Measurements from ENCODE around the gene PEAK1.

The PEAK1 gene

DNA sequence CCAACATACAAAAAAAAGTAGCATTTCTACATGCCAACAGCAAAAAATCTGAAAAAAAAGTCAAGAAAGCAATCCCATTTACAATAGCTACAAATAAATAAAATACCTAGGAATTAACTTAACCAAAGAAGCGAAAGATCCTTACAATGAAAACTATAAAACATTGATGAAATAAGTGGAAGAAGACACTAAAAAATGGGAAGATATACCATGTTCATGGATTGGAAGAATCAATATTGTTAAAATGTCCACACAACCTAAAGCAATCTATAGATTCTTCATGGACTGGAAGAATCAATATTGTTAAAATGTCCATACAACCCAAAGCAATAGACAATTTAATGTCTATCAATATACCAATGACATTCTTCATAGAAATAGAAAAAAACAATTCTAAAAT, 21.0 kb downstream of the PEAK1 start:
- no peak for DNase-seq (ENCODE audit: low read depth)

DNA sequence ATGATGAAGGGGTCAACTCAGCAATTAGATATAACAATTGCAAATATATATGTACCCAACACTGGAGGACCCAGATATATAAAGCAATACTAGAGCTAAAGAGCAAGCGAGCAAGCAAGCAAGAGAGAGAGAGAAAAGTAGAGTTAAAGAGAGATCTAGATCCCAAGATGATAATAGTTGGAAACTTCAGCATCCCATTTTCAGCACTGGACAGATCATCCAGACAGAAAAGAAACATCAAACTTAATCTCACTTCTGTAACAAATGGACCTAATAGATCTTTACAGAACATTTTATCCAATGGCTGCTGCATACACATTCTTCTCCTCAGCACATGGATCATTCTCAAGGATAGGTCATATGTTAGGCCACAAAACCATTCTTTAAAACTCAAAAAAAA, 23.2 kb downstream of the PEAK1 start:
- DNase-seq (ENCODE audit: low read depth), result no peak

DNA sequence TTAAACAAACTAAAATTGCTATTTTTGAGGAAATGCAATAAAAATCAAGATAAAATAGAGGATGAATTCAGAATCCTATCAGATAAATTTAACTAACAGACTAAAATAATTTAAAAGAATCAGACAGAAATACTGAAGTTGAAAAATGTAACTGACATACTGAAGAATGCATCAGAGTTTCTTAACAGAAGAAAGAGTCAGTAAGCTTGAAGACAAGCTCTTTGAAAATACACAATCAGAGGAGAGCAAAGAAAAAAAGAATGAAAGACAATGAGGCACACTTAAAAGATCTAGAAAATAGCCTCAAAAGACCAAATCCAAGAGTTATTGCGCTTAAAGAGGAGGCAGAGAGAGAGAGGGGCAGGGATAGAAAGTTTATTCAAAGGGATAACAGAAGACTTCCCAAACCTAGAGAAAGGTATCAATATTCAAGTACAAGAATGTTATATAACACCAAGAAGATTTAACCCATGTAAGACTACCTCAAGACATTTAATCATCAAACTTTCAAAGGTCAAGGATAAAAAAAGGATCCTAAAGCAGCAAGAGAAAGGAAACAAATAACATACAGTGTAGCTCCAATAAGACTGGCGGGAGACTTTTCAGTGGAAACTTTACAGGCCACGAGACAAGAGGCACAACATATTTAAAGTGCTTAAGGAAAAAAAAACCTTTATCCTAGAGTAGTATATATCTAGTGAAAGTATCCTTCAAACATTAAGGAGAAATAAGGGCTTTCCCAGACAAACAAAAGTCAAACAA, 24.7 kb downstream of the PEAK1 start:
- no peak for DNase-seq (ENCODE audit: low read depth)

DNA sequence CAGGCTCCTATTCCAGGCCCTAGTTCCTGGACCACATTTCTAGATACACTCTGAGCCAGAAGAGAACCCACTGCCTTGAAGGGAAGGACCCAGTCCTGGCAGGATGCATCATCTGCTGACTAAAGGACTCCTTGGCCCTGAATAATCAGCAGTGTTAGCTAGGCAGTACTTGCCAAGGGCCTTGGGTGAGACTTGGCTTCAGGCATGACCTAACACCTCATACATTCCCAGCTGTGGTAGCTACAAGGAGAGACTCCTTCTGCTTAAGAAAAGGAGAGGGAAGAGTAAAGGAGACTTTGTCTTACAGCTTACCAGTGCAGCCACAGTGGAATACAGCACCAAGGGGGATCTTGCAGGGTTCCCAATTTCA, 26.4 kb downstream of the PEAK1 start:
- DNase-seq (ENCODE audit: low read depth), result peak; percentile 19

DNA sequence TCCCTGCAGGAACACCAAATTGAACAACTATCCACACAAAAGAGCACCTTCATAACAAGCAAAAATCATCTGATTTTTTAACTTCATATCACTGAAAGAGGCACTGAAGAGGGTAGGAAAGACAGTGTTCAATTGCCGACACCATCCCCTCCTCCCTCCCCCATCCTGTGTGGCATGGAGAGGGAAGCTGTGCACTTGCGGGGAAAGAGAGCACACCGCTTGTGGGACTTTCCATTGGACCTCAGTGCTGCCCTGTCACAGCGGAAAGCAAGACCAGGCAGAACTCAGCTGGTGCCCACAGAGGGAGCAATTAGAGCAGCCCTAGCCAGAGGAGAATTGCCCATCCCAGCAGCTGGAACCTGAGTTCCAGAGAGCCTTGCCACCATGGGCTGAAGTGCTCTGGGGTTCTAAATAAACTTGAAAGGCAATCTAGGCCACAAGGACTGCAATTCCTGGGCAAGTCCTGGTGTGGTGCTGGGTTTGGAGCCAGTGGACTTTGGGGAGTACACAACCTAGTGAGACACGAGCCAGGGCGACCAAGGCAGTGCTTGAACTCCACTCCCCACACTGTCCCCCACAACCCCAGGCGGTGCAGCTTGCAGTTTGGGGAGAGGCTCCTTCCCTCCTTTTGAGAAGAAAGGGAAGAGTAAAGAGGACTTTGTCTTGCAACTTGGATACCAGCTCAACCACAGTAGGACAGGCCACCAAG, 27.0 kb downstream of the PEAK1 start:
- DNase-seq (ENCODE audit: low read depth), result no peak

DNA sequence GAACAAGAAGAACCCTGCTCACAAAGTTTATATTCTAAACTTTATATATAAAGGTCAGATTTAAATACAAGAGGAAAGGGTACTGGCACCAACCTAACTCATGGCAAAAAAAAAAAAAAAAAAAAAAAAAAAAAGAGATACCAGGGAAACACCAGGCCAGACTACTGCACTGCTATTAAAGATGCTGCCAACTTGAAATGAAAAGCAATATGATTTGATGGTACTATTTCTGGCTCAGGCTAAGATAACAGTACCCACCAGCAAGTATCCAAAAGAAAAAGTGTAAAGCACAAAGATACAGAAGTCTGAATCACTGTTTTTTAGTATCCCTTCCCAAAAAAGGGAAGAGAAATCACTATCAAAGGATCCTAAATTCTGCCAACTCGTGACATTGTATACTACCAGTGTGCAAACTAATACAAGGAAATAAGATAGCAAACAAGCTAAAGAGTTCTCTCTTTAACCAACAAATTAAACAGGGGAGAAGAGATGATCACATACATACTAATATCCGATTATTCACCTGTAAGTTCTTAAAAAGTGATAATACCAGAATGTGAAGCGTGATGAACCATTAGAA, 28.4 kb downstream of the PEAK1 start:
- DNase-seq (ENCODE audit: low read depth), result no peak

DNA sequence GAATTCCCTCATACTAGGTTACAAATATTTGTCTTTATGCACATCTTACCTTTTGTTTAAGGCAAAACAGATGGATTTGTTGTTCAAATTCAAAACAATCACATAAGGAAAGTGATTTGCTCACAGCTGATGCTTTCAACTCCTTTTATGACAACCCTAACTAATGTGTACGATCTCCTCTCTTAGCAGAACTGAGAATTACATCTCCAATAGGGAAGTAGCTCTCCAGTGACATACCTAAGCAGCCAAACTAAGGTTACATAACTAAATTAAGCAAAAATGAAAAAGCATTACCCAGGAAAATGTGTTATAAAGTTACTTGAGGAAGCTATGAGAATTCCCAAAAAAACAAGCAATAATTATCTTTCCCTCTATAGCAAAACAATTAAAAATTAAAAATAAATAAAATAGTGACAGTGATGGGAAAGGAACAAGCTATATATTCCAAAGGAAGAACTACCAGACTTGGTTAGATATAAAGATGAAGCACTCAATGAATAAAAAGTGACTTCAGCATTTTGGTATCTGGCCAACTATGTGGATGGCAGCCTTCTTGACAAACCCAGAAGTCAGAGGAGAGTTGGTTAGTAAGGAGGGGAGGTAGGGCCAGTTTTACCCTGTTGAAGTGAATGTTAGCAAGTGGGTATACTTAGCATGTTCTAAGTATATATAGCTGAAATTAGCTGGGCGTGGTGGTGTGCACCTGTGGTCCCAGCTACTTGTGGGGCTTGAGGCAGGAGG, 32.4 kb downstream of the PEAK1 start:
- DNase-seq (ENCODE audit: low read depth), result peak; percentile 5

DNA sequence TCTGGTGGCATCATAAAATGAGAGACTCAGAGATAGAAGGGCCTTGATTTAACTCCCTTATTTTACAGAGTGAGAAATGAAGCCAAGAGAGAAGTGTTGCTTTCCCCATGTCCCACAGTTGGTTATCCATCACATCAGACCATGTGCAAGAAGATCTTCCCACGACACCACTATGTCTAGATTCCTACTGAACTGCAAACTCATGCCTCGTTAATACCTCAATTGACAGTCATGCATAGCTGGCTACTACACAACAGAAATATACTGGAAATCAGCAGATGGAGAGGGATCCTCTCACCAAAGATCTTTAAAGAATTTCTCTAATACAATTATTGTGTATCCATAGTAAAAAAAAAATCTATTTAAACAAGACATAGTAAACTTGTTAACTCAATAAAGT, 33.3 kb downstream of the PEAK1 start:
- DNase-seq (ENCODE audit: low read depth), result no peak

DNA sequence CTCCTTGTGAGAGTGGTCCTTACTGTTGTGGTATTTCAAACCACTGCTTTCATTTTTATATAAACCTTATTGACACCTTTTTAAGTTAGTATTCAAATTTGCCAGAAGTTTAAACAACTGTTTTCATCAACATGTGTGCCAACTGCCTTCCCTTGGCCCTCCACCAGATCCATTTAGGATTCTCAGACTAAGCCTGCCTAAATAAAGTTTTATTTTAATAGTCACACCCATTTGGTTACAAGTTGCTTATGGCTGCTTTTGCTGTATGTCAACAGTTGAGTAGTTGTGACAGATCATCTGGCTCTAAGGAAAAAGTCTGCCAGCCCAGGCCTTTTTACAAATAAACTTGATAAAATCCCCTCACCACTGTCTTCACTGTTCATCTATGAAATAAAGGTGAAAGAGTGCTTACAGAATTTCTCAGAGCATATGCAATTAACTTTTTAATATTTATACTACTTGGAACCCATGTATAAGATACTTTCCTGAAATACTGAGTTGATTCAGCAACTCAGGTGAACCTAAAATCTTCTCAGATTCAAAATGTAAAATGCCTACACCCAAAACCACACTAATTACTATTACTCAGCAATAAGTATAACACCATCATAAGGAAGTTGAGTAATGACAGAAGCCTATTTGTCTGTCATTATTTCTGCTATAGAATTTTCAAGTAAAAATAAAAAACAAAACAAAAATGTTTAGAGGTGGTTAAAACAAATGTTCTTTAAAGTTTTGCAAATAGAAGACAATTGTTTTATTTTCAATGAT, 35.1 kb downstream of the PEAK1 start:
- no peak for DNase-seq (ENCODE audit: low read depth)

DNA sequence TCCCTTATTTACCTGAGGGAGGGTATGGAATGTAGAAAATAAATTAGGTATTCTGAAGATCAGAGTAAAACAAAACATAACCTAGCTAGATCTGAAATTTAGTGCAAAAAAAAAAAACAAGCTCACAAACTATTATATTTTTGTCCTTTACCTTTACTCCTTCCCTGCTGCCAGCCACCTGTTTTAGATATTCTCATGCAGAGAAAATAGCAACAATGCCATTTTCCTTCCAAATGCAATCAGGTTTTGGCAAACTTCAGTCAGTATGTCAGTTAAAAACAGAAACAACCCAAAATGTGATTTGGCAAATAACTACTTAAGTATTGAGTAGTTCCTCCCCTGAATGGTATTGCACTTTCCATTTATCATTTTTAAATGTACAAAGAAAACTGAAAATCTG, 35.8 kb downstream of the PEAK1 start:
- no peak for DNase-seq (ENCODE audit: low read depth)

DNA sequence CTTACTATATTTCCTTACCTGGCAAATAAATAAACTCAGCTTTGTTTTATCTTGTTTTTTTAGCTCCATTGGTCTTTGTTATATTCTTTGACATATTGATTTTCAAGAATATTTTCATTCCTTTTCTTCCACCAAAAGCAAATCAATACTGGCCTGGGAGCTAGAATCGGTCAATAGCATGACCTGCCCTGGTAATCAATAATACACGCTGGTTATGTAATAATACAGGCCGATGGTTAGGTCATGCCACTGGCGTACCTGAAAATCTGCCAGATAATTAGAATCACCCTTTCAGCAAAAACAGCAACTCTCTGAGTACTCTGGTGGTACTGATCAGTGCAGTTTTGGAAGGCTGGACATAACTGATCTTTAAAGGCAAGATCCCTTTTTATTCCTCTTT, 39.9 kb downstream of the PEAK1 start:
- DNase-seq (ENCODE audit: low read depth), result no peak

DNA sequence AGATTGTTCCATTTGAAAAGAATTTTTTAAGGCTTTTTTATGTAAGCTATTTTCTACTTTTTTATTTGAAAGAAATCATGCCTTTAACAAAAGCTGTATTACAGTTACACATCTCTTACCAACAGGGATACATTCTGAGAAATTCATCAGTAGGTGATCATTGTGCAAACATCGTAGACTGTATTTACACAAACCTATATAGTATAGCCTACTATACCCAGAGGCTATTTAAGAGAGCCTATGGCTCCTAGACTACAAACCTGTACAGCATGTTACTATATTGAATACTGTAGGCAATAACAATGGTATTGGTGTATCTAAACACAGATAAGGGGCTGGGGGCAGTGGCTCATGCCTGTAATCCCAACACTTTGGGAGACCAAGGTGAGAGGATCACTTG, 43.1 kb downstream of the PEAK1 start:
- no peak for DNase-seq (ENCODE audit: low read depth)

DNA sequence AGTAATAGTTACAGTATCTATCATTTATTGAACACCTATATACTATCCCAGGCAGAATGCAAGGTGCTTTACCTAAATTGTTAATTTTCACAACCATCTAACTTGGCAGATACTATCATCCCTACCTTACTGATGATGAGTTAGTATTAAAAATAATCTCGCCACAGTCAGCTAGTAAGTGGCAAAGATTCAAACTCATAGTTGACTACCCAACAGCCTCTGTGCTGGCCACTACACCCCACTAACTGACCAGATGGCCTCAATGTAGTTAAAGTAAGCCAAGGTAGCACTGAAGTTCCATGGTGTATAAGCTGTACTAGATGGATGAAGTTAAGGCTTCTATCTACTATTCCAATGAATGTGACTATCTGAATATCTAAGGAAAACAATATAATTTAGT, 44.8 kb downstream of the PEAK1 start:
- DNase-seq (ENCODE audit: low read depth), result no peak

DNA sequence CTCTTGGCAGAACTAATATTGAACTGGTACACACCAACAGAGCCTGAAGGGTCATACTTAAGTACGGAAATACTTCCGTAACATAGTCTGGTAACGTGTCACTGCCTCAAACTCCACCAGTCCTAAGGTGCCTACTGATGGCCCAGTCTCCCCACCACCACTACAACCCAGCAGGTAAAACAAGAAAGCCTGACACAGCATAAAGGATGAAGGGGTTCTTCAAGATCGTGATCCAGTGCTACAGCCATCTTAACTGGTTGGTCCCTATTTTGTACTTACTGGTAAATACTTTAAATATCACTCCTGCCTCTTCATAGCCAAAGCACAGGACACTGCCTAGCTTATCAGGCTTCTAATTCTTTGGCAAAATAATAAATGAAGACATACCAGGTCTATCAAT, 46.5 kb downstream of the PEAK1 start:
- no peak for DNase-seq (ENCODE audit: low read depth)

DNA sequence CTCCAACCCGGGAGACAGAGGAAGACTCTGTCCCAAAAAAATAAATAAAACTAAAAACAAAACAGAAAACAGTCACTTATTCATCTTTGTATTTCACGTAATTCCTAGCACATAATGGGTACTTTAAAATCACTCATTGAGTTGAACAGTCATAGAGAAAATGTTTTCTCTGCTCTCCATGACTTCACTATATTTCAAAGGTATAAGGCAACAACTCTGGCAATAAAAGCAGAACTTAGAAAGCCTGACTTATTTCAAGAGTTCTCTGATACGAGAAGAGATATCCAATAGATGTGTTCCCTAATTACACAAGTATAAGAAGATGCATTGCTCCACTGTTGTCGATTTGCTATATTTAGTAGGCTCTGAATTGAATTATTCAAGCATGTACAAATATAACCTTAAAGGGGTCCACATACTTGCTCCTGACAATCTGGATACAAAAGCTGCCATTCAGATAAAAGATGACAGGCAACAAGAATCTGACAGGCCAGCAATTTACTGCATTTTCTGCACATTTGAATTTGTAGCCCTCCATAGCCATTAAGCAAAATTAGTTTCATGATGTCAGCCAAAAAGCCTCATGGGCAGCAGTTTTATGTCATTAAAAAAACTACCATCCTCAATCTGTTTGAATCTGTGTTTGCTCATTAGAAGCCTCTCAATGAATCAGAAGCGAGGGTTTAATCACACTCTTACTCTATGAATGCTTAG, 47.9 kb downstream of the PEAK1 start:
- no peak for DNase-seq (ENCODE audit: low read depth)

DNA sequence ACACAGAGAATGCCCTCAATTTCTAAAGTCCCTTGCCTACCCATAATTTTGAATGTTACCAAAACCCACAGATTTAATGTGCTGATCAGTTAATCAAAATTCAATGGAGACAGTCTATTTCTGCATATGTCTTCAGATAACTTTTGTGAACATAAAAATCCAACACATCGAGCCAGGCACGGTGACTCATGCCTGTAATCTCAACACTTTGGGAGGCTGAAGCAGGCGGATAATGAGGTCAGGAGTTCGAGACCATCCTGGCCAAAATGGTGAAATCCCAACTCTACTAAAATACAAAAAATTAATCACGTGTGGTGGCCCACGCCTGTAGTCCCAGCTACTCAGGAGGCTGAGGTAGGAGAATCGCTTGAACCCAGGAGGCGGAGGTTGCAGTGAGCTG, 49.3 kb downstream of the PEAK1 start:
- peak; percentile 23 for DNase-seq (ENCODE audit: low read depth)

DNA sequence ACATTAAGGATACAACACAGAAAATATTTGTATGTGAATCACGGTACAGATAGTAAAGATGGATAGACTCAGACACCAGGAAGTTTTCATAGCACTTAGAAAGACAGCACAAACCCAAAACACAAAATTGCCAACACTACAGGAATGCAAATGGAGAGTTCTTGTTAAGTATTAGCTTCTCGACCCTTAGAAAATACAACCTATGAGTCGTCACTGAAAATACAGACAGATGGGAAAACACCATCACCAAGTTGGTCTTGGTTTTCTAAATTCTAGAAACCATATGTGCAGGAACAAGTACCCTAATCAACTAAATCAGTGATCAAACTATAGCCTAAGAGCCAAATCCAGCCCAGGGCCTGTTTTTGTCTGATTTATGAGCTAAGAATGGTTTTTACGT, 50.7 kb downstream of the PEAK1 start:
- peak; percentile 14 for DNase-seq (ENCODE audit: low read depth)

DNA sequence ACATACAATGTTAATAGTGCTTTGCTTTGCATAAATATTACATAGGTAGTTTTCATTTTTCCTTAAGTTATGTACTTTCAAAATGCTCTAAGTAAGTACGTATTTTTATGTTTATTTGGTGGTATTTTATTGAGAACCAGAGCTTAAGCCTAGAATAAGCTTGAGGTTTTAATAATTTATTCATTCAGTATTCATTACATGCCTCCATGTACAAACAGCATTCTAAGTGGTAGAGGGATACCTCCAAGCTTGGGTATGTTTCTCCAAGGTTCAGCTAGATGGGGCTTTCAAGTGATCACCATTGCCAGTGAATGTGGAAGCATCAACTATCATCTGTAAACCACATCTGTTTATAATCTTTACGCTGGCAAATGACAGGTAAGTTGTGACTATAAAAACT, 52.3 kb downstream of the PEAK1 start:
- DNase-seq (ENCODE audit: low read depth), result no peak

DNA sequence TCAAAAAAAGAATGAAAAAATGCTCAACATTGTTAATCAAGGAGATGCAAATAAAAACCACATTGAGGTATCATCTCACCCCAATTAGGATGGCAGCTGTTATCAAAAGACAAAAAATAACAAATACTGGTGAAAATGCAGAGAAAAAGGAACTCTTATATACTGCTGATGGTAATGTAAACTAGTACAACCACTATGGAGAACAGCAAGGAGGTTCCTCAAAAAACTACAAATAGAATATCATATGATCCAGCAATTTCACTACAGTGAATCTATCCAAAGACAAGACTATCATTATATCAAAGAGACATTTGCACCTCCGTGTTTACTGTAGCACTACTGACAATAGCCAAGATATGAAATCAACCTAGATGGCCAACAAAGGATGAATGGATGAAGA, 58.4 kb downstream of the PEAK1 start:
- DNase-seq (ENCODE audit: low read depth), result no peak

DNA sequence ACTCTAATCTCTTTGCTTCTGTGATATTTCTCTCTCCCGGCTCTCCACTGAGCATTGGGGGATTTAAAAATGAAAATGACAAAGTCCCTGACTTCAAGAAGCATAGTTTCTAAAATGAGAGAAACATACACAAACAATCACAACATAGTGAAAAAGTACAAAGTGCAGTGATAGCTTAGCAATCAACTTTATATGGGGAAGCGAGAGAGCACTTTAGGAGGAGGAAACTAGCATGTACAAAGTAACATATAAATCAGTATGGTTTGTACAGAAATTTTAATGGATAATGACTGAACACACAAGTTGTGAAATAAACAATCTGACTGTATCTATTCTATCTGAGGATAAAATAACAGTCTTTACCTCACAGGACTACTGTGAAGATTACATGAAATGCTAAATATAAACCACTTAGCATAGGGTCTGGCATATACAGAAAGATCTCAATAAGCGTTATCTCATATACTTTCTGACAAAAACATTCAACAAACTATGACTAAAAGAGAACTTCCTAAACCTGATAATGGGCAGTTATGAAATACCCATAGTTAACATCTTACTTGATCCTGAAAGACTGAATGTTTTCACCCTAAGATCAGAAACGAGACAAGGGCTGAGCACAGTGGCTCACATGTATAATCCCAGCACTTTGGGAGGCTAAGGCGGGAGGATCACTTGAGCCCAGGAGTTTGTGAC, 61.2 kb downstream of the PEAK1 start:
- peak; percentile 75 for DNase-seq (ENCODE audit: low read depth)

DNA sequence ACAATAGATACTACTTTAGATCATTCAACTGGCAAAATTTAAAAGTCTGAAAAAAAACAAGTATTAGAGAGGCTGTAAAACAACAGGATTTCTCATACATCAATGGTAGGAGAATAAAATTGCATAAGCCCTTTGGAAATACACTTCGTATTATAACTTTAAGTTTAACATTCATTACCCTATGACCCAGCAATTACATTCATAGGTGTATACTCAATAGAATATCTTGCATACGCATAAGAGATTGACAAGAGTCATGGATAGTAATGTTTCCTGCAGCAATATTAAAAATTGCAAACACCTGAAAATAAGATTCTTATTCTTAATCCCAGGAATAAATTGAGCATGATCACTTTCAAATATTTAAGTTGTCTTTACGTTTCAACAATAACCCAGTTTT, 63.6 kb downstream of the PEAK1 start:
- no peak for DNase-seq (ENCODE audit: low read depth)

All from amniotic epithelial cell (primary cell).